Measurements from ENCODE around the gene EPHB6.

EPHB6 gene

DNA sequence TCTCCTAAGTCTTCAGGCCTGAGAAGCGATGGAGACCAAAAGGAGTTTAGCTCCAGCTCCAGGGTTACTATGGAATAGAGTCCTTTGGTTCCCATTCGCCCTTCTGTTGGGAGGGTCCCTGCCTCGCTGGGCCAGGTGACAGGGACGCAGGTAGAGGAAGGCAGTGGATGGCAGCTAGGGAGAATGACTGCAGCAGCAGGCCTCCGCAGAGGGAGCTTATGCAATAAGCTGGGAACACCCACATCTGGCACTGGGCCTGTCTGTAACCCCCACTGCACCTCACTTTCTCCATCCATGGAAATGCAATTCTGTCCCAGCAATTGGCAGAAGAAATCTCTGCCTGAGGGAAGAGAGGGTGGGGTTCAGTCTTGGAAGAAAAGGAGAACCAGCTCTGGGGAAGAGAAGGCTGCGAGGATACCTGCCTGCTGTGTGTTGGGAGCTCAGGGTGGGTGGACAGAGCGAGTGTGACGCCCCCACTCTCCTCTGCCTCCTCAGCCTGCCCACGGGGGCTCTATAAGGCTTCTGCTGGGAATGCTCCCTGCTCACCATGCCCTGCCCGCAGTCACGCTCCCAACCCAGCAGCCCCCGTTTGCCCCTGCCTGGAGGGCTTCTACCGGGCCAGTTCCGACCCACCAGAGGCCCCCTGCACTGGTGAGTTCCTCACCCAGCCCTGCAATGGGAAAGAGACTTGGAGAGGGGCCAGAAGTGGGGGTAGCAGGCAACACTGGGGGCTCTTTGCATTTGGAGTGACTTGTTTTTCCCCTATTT is 10.3 kb downstream of the EPHB6 start:
- no peak for DNase-seq (ENCODE audit: low read depth in 2 of 2)

DNA sequence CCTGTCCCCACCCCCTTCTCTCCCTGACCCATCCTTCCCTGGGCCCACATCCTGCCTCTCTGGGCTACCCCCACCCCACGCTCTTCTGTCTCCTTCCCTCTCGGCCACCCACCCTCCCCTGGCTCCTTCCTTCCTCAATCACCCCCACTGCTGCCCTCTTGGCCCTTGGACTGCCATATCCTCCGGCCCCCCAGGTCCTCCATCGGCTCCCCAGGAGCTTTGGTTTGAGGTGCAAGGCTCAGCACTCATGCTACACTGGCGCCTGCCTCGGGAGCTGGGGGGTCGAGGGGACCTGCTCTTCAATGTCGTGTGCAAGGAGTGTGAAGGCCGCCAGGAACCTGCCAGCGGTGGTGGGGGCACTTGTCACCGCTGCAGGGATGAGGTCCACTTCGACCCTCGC is 10.9 kb downstream of the EPHB6 start:
- DNase-seq (ENCODE audit: low read depth in 2 of 2), result no peak

DNA sequence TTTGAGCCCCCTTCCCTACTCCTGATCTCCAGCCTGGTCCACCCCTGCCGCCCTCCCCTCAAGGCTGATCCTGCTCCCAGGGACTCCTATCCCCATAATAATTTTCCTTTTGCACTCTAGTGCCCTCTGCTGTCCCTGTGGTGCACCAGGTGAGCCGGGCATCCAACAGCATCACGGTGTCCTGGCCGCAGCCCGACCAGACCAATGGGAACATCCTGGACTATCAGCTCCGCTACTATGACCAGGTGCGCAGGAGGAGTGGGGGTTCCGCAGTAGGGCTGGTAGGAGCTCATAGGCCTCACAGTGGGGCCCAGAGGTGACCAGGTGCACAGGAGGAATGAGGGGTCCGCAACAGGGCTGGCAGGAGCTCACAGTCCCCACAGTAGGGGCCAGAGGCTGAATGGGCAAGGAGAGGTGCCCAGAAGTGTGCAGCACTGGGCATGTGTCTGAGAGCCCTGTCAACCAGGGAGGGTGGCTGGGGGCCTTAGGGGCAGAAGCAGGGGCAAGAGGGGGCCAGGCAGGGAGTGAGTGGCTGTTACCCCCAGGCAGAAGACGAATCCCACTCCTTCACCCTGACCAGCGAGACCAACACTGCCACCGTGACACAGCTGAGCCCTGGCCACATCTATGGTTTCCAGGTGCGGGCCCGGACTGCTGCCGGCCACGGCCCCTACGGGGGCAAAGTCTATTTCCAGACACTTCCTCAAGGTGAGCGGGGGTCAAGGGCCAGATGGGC is 11.7 kb downstream of the EPHB6 start:
- DNase-seq (ENCODE audit: low read depth in 2 of 2), result no peak

DNA sequence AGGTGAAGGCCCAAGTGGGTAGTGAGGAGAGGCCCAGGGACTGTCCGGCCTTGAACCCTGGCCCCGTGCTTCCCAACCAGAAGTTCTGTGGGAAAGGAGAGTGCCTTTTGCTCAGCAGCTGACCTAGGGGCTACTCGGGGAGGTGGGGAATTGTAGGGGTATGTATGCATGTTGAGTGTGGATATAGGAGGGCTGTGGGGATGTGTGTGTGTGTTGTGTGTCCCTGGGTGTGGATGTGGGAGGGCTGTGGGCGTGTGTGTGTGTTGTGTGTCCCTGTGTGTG is 12.2 kb downstream of the EPHB6 start:
- DNase-seq (ENCODE audit: low read depth in 2 of 2), result no peak

DNA sequence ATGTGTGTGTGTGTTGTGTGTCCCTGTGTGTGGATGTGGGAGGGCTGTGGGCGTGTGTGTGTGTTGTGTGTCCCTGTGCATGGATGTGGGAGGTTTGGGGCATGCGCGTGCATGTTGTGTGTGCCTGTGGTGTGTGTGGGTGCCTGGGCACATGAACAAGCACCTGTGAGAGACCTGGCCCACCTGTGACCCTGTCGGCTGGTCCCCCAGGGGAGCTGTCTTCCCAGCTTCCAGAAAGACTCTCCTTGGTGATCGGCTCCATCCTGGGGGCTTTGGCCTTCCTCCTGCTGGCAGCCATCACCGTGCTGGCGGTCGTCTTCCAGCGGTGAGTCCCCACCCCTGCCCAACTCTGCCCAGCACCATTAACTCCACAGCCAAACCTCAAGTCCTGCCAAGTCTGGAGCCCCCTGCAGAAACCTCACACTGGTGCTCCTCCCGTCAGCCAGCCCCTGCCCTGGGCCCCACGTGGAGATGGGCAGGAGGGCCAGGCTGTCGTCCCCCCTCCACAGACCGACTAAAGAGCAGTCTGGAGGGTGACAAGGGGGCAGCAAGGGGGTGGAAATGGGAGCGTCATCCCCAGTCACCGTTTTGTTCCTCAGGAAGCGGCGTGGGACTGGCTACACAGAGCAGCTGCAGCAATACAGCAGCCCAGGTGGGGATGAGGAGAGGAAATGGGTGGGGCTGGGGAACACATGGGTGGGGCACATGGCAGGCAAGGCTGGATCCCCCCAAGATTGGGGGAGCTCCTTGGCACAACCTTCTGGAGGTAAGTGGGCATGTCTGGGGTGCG is 12.7 kb downstream of the EPHB6 start:
- no peak for DNase-seq (ENCODE audit: low read depth in 2 of 2)

DNA sequence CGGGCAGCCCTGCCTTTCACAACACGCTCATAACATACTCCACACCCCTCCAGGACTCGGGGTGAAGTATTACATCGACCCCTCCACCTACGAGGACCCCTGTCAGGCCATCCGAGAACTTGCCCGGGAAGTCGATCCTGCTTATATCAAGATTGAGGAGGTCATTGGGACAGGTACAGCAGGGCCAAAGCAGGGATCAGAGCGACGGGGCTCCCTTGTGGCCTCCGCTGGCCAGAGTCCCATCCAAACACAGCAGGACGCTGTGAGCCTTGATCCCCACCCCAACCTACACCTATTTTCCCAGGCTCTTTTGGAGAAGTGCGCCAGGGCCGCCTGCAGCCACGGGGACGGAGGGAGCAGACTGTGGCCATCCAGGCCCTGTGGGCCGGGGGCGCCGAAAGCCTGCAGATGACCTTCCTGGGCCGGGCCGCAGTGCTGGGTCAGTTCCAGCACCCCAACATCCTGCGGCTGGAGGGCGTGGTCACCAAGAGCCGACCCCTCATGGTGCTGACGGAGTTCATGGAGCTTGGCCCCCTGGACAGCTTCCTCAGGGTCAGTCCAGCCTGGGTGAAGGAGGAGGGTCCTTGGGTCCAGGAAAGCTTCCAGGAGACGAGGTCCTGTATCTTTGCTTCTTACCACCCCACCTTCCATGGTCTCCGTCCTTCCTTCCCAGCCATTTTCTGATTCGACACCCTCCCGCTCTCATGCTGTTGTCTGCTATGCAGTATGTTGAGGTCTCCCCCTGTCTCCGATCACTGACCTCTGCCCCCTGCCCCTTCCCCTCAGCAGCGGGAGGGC is 13.5 kb downstream of the EPHB6 start:
- no peak for DNase-seq (ENCODE audit: low read depth in 2 of 2)

DNA sequence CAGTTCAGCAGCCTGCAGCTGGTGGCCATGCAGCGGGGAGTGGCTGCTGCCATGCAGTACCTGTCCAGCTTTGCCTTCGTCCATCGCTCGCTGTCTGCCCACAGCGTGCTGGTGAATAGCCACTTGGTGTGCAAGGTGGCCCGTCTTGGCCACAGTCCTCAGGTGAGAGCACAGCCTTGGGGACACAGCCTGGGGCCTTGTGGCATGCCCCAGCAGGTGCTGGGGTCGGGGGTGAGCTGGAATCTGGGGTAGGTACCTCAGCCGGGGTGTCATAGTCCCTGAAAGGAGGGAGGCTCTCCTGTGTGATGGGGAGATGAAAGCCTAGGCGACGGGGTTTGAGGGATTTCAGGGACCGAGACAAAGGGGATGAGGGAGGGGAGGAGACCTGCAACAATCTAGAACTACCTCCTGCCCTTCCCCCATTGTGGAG is 14.1 kb downstream of the EPHB6 start:
- no peak for DNase-seq (ENCODE audit: low read depth in 2 of 2)

DNA sequence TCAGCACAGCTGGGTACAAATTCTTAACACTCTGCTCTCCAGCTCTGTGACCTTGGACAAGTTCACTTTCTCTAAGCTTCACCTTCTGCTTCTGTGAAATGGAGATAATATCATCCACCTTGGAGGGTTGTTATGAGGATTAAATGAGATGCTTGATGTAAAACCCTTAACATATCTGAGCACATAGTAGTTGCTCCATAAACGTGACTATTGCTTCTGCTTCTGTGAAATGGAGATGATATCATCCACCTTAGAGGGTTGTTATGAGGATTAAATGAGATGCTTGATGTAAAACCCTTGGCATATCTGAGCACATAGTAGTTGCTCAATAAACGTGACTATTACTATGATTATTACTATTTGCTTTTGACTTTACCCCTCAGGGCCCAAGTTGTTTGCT is 14.6 kb downstream of the EPHB6 start:
- no peak for DNase-seq (ENCODE audit: low read depth in 2 of 2)

DNA sequence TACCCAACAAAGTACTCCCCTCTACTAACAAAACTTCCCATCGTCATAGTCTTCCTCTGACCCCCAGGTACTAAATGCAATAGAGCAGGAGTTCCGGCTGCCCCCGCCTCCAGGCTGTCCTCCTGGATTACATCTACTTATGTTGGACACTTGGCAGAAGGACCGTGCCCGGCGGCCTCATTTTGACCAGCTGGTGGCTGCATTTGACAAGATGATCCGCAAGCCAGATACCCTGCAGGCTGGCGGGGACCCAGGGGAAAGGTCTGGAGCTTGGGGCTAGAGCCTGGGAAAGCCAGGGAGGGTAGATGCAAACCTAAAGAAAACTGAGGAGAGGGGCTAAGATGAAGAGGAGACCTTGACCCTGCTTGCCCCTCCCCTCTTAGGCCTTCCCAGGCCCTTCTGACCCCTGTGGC is 15.3 kb downstream of the EPHB6 start:
- DNase-seq (ENCODE audit: low read depth in 2 of 2), result no peak

DNA sequence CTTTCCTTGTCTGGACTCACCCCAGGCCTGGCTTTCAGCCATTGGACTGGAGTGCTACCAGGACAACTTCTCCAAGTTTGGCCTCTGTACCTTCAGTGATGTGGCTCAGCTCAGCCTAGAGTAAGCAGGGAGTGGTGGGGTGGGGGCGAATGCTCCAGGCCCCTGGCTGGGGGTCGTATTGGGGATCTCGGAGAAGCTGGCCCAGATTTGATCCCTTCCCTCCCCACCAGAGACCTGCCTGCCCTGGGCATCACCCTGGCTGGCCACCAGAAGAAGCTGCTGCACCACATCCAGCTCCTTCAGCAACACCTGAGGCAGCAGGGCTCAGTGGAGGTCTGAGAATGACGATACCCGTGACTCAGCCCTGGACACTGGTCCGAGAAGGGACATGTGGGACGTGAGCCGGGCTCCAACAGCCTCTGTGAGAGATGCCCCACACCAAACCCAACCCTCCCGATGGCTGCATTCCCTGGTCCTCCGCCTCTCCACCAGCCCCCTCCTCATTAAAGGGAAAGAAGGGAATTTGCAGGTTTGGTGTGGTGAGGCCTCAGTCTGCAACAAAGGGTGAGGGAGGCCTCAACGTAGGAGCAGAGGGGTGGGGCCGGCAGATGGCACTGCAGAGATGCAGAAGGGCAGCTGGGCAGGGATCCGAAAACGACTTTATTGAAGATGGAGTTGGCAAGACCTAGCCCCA is 15.8 kb downstream of the EPHB6 start:
- no peak for DNase-seq (ENCODE audit: low read depth in 2 of 2)

DNA sequence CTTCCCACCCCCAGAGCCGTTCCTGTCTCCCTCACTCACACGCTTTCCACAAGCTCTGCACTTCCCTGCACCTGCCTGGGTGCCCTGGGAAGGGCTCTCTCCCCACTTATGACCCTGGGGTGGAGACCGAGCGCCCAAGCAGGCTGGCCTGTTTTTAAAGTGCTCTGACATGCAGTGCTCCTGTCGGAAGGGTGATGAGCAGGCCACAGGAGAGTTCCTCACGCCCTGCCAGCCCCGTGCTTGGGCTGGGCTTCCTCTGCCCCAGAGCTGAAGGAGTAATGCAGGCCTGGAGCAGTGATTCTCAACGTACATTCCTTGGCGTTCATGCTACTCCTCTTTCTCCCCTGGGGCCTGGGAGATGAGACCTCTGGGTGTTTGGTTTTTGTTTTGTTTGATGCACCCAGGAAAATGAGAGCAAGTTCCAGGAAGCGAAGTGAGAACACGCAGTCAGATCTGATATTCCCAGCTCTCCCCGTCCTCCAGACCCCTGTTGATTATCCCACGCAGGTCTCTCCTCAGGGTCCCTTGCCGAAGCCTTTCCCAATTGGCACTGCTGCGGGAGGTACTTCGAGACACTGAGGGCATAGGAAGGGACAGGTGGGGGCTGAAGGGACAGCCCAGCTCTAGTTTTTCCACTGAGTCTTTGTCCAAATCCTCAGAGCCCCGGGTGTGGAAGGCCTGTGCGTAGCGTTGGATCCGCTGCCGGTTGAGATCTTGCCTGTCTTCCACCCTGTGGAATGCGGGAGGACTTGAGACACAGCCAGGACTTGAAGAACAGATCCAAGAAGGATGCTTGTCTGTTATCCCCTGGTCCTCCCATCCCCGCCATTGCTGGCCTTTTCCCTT is 16.6 kb downstream of the EPHB6 start:
- DNase-seq (ENCODE audit: low read depth in 2 of 2), result no peak

DNA sequence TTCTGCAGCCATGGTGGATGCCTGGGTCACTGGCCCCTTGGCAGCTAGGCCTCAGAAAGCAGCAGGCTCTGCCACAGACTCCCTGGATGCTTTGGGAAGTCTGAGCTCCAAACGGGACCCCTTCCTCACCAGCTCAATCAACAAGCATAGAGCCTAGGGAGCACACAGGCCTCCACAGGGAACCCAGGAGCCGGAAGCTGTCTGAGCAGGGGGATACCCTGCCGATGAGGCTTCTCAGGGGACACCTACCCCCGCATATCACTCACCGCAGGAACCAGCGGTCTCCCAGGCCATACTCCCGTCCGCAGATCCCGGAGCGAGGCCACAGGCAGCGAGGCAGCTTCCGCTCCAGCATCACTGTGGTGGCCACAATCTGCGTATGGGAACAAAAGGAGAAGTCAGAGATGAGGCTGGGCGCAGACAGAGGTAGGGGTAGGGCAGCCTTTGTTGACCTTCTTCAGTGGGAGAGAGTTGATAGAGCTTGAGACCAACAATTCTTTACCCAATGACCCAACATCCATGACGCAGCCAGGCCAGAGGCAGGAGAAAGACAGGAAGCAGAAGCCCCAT is 17.3 kb downstream of the EPHB6 start:
- DNase-seq (ENCODE audit: low read depth in 2 of 2), result no peak

DNA sequence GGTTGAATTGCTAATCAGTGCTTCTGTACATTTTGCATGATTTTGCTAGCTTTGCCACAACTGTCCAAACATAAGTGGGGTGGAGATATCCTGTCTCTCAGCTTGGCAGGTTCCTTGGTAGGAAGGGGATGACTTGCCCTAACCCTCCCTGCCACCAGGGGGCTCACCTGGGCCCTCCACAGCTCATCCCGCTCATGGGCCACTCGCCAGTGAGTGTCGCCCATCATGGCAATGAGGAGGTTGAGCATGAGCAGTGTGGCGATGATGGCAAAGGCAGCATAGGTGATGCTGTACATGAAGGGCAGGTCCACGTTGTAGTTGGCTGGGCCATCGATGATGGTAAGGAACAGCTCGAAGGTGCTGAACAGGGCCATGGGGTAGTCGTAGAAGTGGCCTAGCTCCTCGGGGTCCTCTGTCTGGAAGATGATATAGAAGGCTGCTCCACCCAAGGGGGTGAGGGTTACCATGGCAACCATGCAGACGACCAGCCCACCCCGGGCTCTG is 18.5 kb downstream of the EPHB6 start:
- DNase-seq (ENCODE audit: low read depth in 2 of 2), result no peak

DNA sequence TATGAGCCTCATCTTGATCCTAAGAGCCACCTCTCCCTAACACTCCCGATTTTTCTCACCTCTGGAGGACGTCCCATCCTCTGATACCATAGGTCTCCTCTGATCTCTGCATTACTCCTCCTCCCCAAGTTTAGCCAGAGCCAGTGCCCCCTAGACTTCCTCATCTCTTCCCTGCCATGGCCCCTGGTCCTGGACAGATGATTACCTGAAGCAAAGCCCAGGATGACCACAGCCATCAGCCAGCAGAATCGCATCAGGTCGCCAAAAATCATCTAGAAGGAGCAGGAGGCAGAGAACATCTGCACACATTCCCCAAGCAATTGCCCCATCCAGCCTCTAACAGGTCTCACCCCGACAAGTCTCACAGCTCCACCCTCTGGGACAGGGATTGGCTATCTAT is 19.0 kb downstream of the EPHB6 start:
- DNase-seq (ENCODE audit: low read depth in 2 of 2), result no peak

DNA sequence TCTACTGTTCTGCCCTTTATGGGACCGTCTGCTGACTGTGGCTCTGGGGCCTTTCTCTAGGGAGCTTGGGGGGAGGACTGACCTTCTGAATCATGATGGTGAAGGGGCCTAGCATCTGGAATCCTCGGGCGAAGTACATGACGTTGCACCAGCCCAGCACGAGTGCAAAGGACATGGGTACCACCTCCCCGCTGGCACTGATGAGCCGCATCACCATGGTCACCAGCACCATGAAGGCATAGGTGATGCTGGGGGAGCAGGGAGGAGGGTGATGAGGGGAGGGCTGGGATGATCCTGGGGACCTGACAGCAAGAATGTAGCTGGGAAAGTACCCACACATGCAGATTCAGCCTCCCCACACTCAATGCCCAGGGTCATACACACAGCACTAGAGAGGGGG is 19.5 kb downstream of the EPHB6 start:
- no peak for DNase-seq (ENCODE audit: low read depth in 2 of 2)

DNA sequence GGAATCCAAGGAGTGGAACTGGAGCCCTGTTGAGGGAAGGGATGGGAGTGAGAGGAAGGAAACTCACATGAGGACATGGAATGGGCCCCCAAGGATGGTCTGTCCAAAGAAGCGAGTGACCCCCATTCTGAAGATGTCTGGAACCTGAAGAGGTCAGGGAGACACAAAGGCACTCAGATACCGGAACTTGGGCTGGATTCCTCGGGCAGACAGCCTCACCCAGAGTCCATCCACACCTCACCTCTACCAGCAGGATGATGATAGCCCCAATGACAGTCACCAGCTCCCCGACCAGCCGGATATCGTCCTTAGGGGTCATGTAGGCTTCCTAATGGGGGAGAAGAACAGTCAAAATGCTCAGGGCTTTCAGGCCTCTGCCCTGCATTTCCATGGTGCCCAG is 20.0 kb downstream of the EPHB6 start:
- no peak for DNase-seq (ENCODE audit: low read depth in 2 of 2)

DNA sequence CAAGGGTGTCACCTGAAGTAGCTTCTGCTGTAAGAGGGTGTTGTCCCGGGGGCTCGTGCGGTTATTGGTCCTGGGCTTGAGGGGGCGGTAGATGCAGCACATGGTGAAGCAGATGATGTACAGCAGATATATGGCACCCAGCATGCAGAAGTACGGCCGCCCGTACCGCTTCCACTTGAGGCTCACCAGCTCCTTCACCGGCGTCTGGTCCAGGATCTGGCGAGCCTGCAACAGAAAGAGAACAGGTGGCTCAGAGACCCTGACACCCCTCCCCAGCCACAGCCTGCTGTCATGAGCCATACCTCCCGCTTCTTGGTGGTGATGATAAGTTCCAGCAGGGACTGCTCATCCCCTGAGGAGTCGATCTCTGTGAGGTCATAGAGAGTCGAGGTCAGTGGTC is 20.6 kb downstream of the EPHB6 start:
- DNase-seq (ENCODE audit: low read depth in 2 of 2), result no peak

DNA sequence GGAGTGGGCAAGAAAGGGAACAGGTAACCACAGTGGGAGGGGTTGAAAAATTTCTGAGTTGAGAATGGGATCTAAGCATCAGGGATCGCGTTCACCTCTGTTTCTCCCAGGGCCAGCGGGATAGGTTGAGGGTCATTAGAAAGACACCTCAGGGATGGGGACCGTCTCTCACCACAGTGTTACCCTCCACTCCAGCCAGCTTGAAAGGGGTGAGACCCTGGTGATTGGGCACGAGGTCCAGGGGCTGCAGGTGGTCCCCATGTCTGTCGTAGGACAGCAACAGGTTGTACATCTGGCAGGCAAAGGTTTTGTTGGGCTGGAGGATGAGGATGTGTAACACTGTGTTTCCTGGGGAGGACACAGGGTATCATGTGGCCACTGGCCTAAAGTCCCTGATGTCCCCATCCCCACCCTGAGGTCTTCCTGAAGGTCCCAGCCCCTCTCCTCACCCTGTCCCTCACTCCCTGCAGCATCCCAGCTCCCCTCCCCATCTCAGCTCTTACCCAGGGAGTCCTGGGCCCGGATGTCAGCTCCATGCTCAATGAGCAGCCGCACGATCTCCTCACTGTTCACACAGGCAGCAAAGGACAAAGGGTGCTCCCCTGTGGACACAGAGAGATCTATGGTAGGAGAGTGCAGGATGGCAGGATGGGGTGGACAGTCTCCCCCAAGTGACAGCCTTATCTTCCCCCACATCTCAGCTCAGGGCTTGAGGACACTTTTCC is 21.5 kb downstream of the EPHB6 start:
- DNase-seq (ENCODE audit: low read depth in 2 of 2), result no peak
